Activated T-cell treated with anti-CD3 and anti-CD28 coated beads for 24 hours (primary cell): ENCODE data around the gene DTNB.

Source experiments
- DNase-seq: peaks from one replicate; pipeline ENCODE4 v3.0.0-alpha.2; 2020; ENCODE audit warnings: low read depth

DTNB gene

GRCh38 chr2:25385910-25386309, 287.5 kb downstream of the DTNB start:
- DNase-seq, result no peak

- no peak for DNase-seq
Observed at GRCh38 chr2:25383806-25384205, 289.6 kb downstream of the DTNB start.

GRCh38 chr2:25381502-25381901, 291.9 kb downstream of the DTNB start:
- no peak for DNase-seq

GRCh38 chr2:25380586-25381375, 292.6 kb downstream of the DTNB start:
- no peak for DNase-seq

GRCh38 chr2:25380023-25380422, 293.4 kb downstream of the DTNB start:
- DNase-seq, result no peak

- no peak for DNase-seq
Observed at GRCh38 chr2:25379535-25379934, 293.8 kb downstream of the DTNB start.

GRCh38 chr2:25378731-25379490, 294.5 kb downstream of the DTNB start:
- no peak for DNase-seq

GRCh38 chr2:25377822-25378421, 295.5 kb downstream of the DTNB start:
- no peak for DNase-seq

- peak; percentile 93 for DNase-seq
Observed at GRCh38 chr2:25376750-25377621, 296.4 kb downstream of the DTNB start.

- no peak for DNase-seq
Observed at GRCh38 chr2:25375989-25376545, 297.3 kb downstream of the DTNB start.

GRCh38 chr2:25375371-25375988, 297.9 kb downstream of the DTNB start:
- DNase-seq, result no peak

- DNase-seq, result no peak
Observed at GRCh38 chr2:25374827-25375226, 298.6 kb downstream of the DTNB start.

- DNase-seq, result no peak
Observed at GRCh38 chr2:25374411-25374810, 299.0 kb downstream of the DTNB start.

- DNase-seq, result no peak
Observed at GRCh38 chr2:25373269-25373981, 300.0 kb downstream of the DTNB start.

GRCh38 chr2:25372405-25373268, 300.7 kb downstream of the DTNB start:
- DNase-seq, result no peak

GRCh38 chr2:25371253-25372241, 301.8 kb downstream of the DTNB start:
- no peak for DNase-seq

- DNase-seq, result no peak
Observed at GRCh38 chr2:25369876-25370275, 303.5 kb downstream of the DTNB start.

- DNase-seq, result no peak
Observed at GRCh38 chr2:25369439-25369838, 303.9 kb downstream of the DTNB start.
